HepG2 (cell line): ENCODE measurements around the gene CNOT1. TPM values are rescaled to one million over a fixed set of nuclear protein-coding genes. Genes with fewer than 3 reads are reported as not detected.

Source experiments
- ADNP ChIP-seq: sonication (generic); formaldehyde crosslinking; IDR thresholded peaks from 2 replicates; pipeline ENCODE4 v1.4.0; 2020; ENCODE audit warnings: missing genetic modification reagents
- CCAR2 ChIP-seq: fragments of 200-400 bp; formaldehyde crosslinking; optimal IDR thresholded peaks from 2 replicates; pipeline ENCODE3; 2018; ENCODE audit warnings: low read depth, mild to moderate bottlenecking, low read length, moderate library complexity
- DNMT1 ChIP-seq: sonication (generic); formaldehyde crosslinking; IDR thresholded peaks from 2 replicates; pipeline ENCODE4 v1.5.1; 2020; ENCODE audit warnings: mild to moderate bottlenecking, missing genetic modification reagents
- EEA1 ChIP-seq: sonication (generic); formaldehyde crosslinking; IDR thresholded peaks from 2 replicates; pipeline ENCODE4 v1.5.1; 2020; ENCODE audit warnings: mild to moderate bottlenecking, missing genetic modification reagents, borderline replicate concordance
- NR2F1 ChIP-seq, 2 experiments: fragments of 450-650 bp in 1 of 2; formaldehyde crosslinking in 1 of 2; IDR thresholded peaks; 2 replicates each; pipeline versions ENCODE4 v1.5.0 to v1.6.1; 2016 to 2020; ENCODE audit warnings: mild to moderate bottlenecking in 1 of 2, missing compliant biosample characterization in 1 of 2, missing genetic modification reagents in 1 of 2, moderate library complexity in 1 of 2
- PCBP1 ChIP-seq: fragments of 200-400 bp; formaldehyde crosslinking; IDR thresholded peaks from 2 replicates; pipeline ENCODE4 v1.6.1; 2017; ENCODE audit warnings: mild to moderate bottlenecking, low read depth, low read length, borderline replicate concordance
- PITX1 ChIP-seq: sonication (generic); formaldehyde crosslinking; IDR thresholded peaks from 2 replicates; pipeline ENCODE4 v1.5.1; 2020; ENCODE audit warnings: mild to moderate bottlenecking, missing genetic modification reagents
- SMAD1 ChIP-seq: sonication (generic); formaldehyde crosslinking; IDR thresholded peaks from 2 replicates; pipeline ENCODE4 v1.4.0; 2020; ENCODE audit warnings: missing genetic modification reagents, low read depth, mild to moderate bottlenecking, borderline replicate concordance
- STAT6 ChIP-seq: sonication (generic); formaldehyde crosslinking; IDR thresholded peaks from 2 replicates; pipeline ENCODE4 v1.4.0; 2020; ENCODE audit warnings: missing genetic modification reagents, mild to moderate bottlenecking, borderline replicate concordance
- SYNCRIP ChIP-seq: fragments of 200-400 bp; formaldehyde crosslinking; IDR thresholded peaks from 2 replicates; pipeline ENCODE4 v1.6.1; 2018; ENCODE audit warnings: mild to moderate bottlenecking, low read depth, low read length; ENCODE audit not compliant: insufficient read depth
- TAF15 ChIP-seq: fragments of 200-400 bp; formaldehyde crosslinking; IDR thresholded peaks from one replicate; pipeline ENCODE4 v1.6.1; 2018; ENCODE audit warnings: mild to moderate bottlenecking, low read depth, low read length; ENCODE audit not compliant: poor library complexity, severe bottlenecking
- TRAFD1 ChIP-seq: sonication (generic); formaldehyde crosslinking; IDR thresholded peaks from 2 replicates; pipeline ENCODE4 v1.5.1; 2020; ENCODE audit warnings: missing genetic modification reagents, mild to moderate bottlenecking, borderline replicate concordance
- ZGPAT ChIP-seq: IDR thresholded peaks from 2 replicates; pipeline ENCODE4 v1.6.1; 2016; ENCODE audit warnings: mild to moderate bottlenecking
- ZNF20 ChIP-seq: sonication (generic); formaldehyde crosslinking; IDR thresholded peaks from 2 replicates; pipeline ENCODE4 v1.4.0; 2020; ENCODE audit warnings: mild to moderate bottlenecking, moderate library complexity, missing genetic modification reagents
- ZNF292 ChIP-seq: sonication (generic); formaldehyde crosslinking; IDR thresholded peaks from 2 replicates; pipeline ENCODE4 v1.8.1; 2022; ENCODE audit warnings: mild to moderate bottlenecking, low read depth, missing genetic modification reagents, borderline replicate concordance
- ZNF556 ChIP-seq: sonication (generic); formaldehyde crosslinking; IDR thresholded peaks from 2 replicates; pipeline ENCODE4 v1.4.0; 2020; ENCODE audit warnings: mild to moderate bottlenecking, missing genetic modification reagents, borderline replicate concordance
- ZNF558 ChIP-seq: sonication (generic); formaldehyde crosslinking; IDR thresholded peaks from 2 replicates; pipeline ENCODE4 v1.9.0; 2022; ENCODE audit warnings: mild to moderate bottlenecking, missing genetic modification reagents, borderline replicate concordance
- ZNF841 ChIP-seq: sonication (generic); formaldehyde crosslinking; IDR thresholded peaks from 2 replicates; pipeline ENCODE4 v1.8.1; 2023; ENCODE audit warnings: missing genetic modification reagents, borderline replicate concordance
- ZSCAN29 ChIP-seq: sonication (generic); formaldehyde crosslinking; conservative IDR thresholded peaks from 2 replicates; pipeline ENCODE4 v1.4.0; 2020; ENCODE audit warnings: mild to moderate bottlenecking, missing genetic modification reagents
- polyA plus RNA-seq, 8 experiments: library from polyadenylated mRNA; depleted of rRNA in 3 of 8; stranded (reverse) in 7 of 8; unstranded in 1 of 8; fragments of >200 nt; fragmentation: Illumina TruSeq in 4 of 8; extraction: Trizol in 4 of 8; gene quantifications; 2 replicates each; pipeline versions ENCODE4 v1.2.1 to v1.2.3, GENCODE V29; 2011 to 2016; ENCODE audit warnings: low read depth in 4 of 8, missing spikeins in 1 of 8, mixed read lengths in 1 of 8; ENCODE audit not compliant: insufficient read depth in 1 of 8
- total RNA-seq, 5 experiments: library from RNA; depleted of rRNA; stranded (reverse); fragments of >200 nt; fragmentation: Illumina TruSeq; extraction: Trizol; gene quantifications; 2 replicates each; pipeline ENCODE4 v1.2.3, GENCODE V29; 2016; ENCODE audit warnings: low read depth in 1 of 5

CNOT1 gene
- total and polyA plus RNA-seq, 2 of the 13 experiments (the other 11 are each of a cell fraction or from before 2014, with no cell fraction given): 188 to 232 TPM

GRCh38 chr16:58487566-58488351 is 141.9 kb downstream of the CNOT1 start (continued):
- no peak for TF ChIP-seq STAT6
- no peak for TF ChIP-seq SMAD1
- TF ChIP-seq ADNP (CRISPR knock-in tag): no peak
- TF ChIP-seq PCBP1: 0 out of 2 replicates have a peak, but pooled peaks have one; percentile 19
- no peak for TF ChIP-seq CCAR2
- no peak for TF ChIP-seq ZSCAN29
- TF ChIP-seq TAF15: no peak
- TF ChIP-seq ZNF558: no peak
- no peak for TF ChIP-seq ZNF20 (CRISPR knock-in tag)
- 0 out of 2 replicates have a peak, but pooled peaks have one; percentile 47 for TF ChIP-seq ZNF556 (CRISPR knock-in tag)
- 0 out of 2 replicates have a peak, but pooled peaks have one; percentile 15 for TF ChIP-seq ZNF292
- no peak for TF ChIP-seq NR2F1 (CRISPR knock-in tag; IDR thresholded peaks at IDR 0.05)
- TF ChIP-seq TRAFD1: peak; percentile 75; the same call in 1 of the 2 replicates
- no peak for TF ChIP-seq ZNF841
- no peak for TF ChIP-seq SYNCRIP
- peak; percentile 70; the same call in 1 of the 2 replicates for TF ChIP-seq EEA1 (CRISPR knock-in tag)
- peak; percentile 93; the same call in 1 of the 2 replicates for TF ChIP-seq DNMT1 (CRISPR knock-in tag)
- TF ChIP-seq ZGPAT (CRISPR knock-in tag): peak; percentile 46; the same call in 1 of the 2 replicates
- peak; percentile 47; the same call in 1 of the 2 replicates for TF ChIP-seq PITX1 (CRISPR knock-in tag)
